Sigmoid colon (tissue), 7 donors: ENCODE data around the gene HRH1. TPM values are rescaled to one million over a fixed set of nuclear protein-coding genes. Genes with fewer than 3 reads are reported as not detected.

Experiments
- DNase-seq: peaks from one replicate; pipeline ENCODE4 v3.0.0-alpha.2; 2019
- H3K27ac ChIP-seq, 4 donors: fragments of 200-600 bp; sonication (generic); one replicate each; pipeline ENCODE4 v1.5.1; 2016 to 2019; ENCODE audit warnings: mild to moderate bottlenecking in 1 of 4
- H3K27me3 ChIP-seq, 3 donors: fragments of 200-600 bp; sonication (generic); one replicate each; pipeline ENCODE4 v1.5.1; 2019; ENCODE audit warnings: mild to moderate bottlenecking in 1 of 3
- H3K36me3 ChIP-seq, 4 donors: fragments of 200-600 bp; sonication (generic); one replicate each; pipeline ENCODE4 v1.5.1; 2016 to 2019
- H3K4me1 ChIP-seq, 4 donors: fragments of 200-600 bp; sonication (generic); one replicate each; pipeline ENCODE4 v1.5.1; 2017 to 2019
- H3K4me3 ChIP-seq, 4 donors: fragments of 200-600 bp; sonication (generic); one replicate each; pipeline ENCODE4 v1.5.1; 2017 to 2019; ENCODE audit warnings: mild to moderate bottlenecking in 2 of 4, moderate library complexity in 1 of 4
- H3K9me3 ChIP-seq, 4 donors: fragments of 200-600 bp in 3 of 4; sonication (generic) in 3 of 4; one replicate each; pipeline versions ENCODE4 v1.5.1 to v1.6.1; 2013 to 2019
- CTCF ChIP-seq, 4 experiments: fragments of 450-650 bp in 3 of 4; fragments of 200-600 bp in 1 of 4; IDR thresholded peaks; one replicate each; pipeline ENCODE4 v1.5.1; 2016 to 2019; ENCODE audit warnings: antibody characterized with exemption in 4 of 4, mild to moderate bottlenecking in 3 of 4, moderate library complexity in 2 of 4
- EP300 ChIP-seq, 4 donors: sonication (generic); formaldehyde crosslinking; IDR thresholded peaks; one replicate each; pipeline ENCODE4 v1.6.1; 2017; ENCODE audit warnings: antibody characterized with exemption in 4 of 4
- POLR2A ChIP-seq, 2 donors: fragments of 450-650 bp; IDR thresholded peaks; one replicate each; pipeline ENCODE4 v1.6.1; 2016; ENCODE audit warnings: antibody characterized with exemption in 2 of 2, mild to moderate bottlenecking in 2 of 2, moderate library complexity in 2 of 2
- POLR2AphosphoS5 ChIP-seq, 4 donors: sonication (generic); formaldehyde crosslinking; IDR thresholded peaks; one replicate each; pipeline ENCODE4 v1.6.1; 2017; ENCODE audit warnings: antibody characterized with exemption in 4 of 4
- WGBS, 2 donors: extraction: QIAGEN DNeasy Blood & Tissue Kit; methylation state at CpG; one replicate each; pipeline ENCODE4 v1.1.7; 2013; 5-methylcytosine and 5-hydroxymethylcytosine counted together
- intact Hi-C: fragments of 100-400 bp; cut with DNase I; formaldehyde crosslinking; loops from one replicate; pipeline ENCODE4 v1.15.1; 2023
- polyA plus RNA-seq, 3 donors: library from polyadenylated mRNA; stranded (reverse); fragments of 200-250 nt; gene quantifications; one replicate each; pipeline ENCODE4 v1.2.3, GENCODE V29; 2013
- total RNA-seq, 4 donors: library from RNA; depleted of rRNA; stranded (reverse); fragments of >200 nt; gene quantifications; one replicate each; pipeline ENCODE4 v1.1.0, GENCODE V29; 2016
- donor health status: healthy with polysubstance abuse.
- donor health status: Bipolar disorder and iron deficiency.
- donor health status: healthy.

HRH1 gene
- total and polyA plus RNA-seq, 7 donors: 1.8 to 57.3 (median 3.9) TPM

GRCh38 chr3:11230832-11231231 lies 76.5 kb downstream of the HRH1 start:
- H3K9me3 ChIP-seq: no peaks in the 10 kb centered on the region
- H3K4me3 ChIP-seq: no peak overlapping the region
- intact Hi-C loops: loop anchor here (10.0 kb wide), 1 partner anchor 104 kb away; no protein-coding TSS in a partner anchor
- H3K4me1 ChIP-seq: peaks cover 0 to 17% (median 5%) of the 10 kb centered on the region in 4 donors
- peak overlapping the region in 1 of 4 donors; percentile 43 for H3K27ac ChIP-seq
- no peaks in the 10 kb centered on the region for H3K27me3 ChIP-seq
- no peak for DNase-seq
- 69 to 75% methylated on average over 3 of the region's 3 CpGs for WGBS, 2 donors
- H3K36me3 ChIP-seq: no peaks in the 10 kb centered on the region
- TF ChIP-seq CTCF (IDR thresholded peaks at IDR 0.05): no peak
- TF ChIP-seq EP300 (IDR thresholded peaks at IDR 0.05): no peak
- TF ChIP-seq POLR2A (IDR thresholded peaks at IDR 0.05): no peak
- TF ChIP-seq POLR2AphosphoS5 (IDR thresholded peaks at IDR 0.05): no peak

DNA sequence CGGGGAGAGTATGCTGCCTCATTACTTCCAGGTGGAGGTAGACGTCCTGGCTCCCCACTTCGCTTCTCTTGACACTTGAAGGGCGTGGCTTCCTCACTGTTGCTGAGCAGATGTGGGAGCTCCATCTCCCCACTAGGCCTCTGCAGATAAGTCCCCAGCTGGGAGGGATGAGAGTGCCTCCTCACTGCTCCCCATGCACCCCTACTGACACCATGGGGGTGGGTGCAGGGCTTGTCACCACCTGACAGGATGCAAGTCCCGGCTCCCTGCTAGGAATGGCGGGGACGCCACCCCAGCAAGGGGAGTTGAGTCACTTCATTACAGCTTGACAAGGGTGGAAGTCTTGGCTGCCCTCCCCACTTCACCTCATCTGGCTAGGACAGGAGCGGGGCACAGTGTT lies 81.1 kb downstream of the HRH1 start:
- Histone ChIP-seq H3K27ac (no peak overlapping the region), H3K4me3 (no peak overlapping the region), H3K36me3 (no peaks in the 10 kb centered on the region), H3K4me1 (peaks cover 0 to 2% (median 1%) of the 10 kb centered on the region in 4 donors), H3K27me3 (no peaks in the 10 kb centered on the region), H3K9me3 (no peaks in the 10 kb centered on the region)
- TF ChIP-seq EP300 (IDR thresholded peaks at IDR 0.05): no peak
- TF ChIP-seq POLR2AphosphoS5 (IDR thresholded peaks at IDR 0.05): no peak
- no peak for TF ChIP-seq POLR2A (IDR thresholded peaks at IDR 0.05)
- TF ChIP-seq CTCF (IDR thresholded peaks at IDR 0.05): no peak
- 84% methylated on average over 8 of the region's 8 CpGs for WGBS, 2 donors
- no peak for DNase-seq
- intact Hi-C loops: loop anchor here (10.0 kb wide), 1 partner anchor 99 kb away; no protein-coding TSS in a partner anchor

DNA sequence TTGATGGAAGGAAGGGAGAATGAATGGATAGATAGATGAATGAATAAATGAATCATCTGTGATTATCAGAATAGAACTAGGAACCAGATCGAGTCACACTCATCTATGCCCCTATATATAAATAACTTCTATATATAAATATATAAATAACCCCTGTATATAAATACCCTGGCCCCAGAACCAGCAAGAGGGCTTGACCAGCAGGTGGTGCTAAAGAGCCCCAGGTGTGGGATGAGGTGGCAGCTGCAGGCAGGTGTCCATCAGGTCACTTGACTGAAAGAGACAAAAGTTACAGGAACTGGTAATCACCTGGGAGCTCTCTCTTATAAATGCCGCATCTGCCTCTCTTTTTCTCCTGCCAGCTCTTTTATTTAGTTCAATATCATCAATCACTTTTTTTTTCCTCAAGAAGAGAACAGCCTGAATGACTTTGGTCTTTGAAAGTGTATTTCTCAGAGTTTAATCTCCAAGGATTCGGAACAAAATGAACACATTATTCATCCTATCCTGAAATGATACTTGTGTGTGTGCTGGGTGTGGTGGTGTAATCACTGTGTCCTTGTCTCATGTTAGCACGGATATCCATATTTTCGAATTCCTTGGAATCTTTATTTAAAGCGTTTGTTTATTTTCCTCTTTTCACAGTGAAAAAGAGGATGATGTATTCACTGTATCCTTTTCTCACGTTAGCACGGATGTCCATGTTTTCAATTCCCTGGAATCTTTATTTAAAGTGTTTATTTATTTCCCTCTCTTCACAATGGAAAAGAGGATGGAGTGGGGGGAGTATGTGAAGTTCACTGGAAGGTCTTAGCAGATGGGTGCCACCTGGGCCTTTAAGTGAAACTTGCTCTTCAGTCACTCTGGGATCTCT lies 82.5 kb downstream of the HRH1 start:
- 47 to 53% methylated on average over 8 of the region's 8 CpGs for WGBS, 2 donors
- no peak for DNase-seq
- Histone ChIP-seq H3K27me3 (no peaks in the 10 kb centered on the region), H3K4me3 (no peak overlapping the region), H3K36me3 (no peaks in the 10 kb centered on the region), H3K4me1 (no peaks in the 10 kb centered on the region), H3K9me3 (no peaks in the 10 kb centered on the region), H3K27ac (no peak overlapping the region)
- intact Hi-C loops: loop anchor here (10.0 kb wide), 1 partner anchor 98 kb away; no protein-coding TSS in a partner anchor
- TF ChIP-seq EP300 (IDR thresholded peaks at IDR 0.05): no peak
- TF ChIP-seq CTCF (IDR thresholded peaks at IDR 0.05): peak in 2 of 4 experiments; percentile 41 to 59

DNA sequence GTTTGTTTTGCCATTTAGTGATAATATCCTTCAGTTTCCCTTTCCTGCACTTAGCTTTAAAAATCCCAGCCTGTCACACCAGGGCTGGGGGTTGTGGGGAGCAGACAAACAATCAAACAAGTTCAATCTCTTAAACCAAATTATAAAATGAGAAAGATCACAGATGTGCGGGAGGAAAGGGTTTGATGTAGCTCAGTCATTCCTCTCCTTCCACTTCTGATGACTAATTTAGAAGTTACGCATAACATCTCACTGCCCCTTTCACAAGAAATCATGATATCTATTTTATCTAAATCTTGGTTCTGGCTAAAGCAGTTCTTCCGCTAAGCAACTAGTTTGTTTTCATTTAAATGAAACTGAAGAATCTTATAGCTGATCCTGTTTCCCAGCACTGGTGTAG lies 83.8 kb downstream of the HRH1 start:
- Histone ChIP-seq H3K9me3 (no peaks in the 10 kb centered on the region), H3K4me3 (no peak overlapping the region), H3K27me3 (no peaks in the 10 kb centered on the region), H3K4me1 (no peaks in the 10 kb centered on the region), H3K36me3 (no peaks in the 10 kb centered on the region), H3K27ac (no peak overlapping the region)
- no peak for TF ChIP-seq POLR2AphosphoS5 (IDR thresholded peaks at IDR 0.05)
- TF ChIP-seq EP300 (IDR thresholded peaks at IDR 0.05): no peak
- TF ChIP-seq POLR2A (IDR thresholded peaks at IDR 0.05): no peak
- no peak for TF ChIP-seq CTCF (IDR thresholded peaks at IDR 0.05)
- intact Hi-C loops: loop anchor here (10.0 kb wide), 1 partner anchor 97 kb away; no protein-coding TSS in a partner anchor
- DNase-seq: no peak
- 76 to 84% methylated on average over 3 of the region's 3 CpGs for WGBS, 2 donors
